ENCODE results near the gene WDR31.
"Not testable (repeated sequence)": the region's sequence is repeated elsewhere in the genome, so short reads cannot be mapped to it uniquely, and the experiment has no call there.

WDR31 gene

DNA sequence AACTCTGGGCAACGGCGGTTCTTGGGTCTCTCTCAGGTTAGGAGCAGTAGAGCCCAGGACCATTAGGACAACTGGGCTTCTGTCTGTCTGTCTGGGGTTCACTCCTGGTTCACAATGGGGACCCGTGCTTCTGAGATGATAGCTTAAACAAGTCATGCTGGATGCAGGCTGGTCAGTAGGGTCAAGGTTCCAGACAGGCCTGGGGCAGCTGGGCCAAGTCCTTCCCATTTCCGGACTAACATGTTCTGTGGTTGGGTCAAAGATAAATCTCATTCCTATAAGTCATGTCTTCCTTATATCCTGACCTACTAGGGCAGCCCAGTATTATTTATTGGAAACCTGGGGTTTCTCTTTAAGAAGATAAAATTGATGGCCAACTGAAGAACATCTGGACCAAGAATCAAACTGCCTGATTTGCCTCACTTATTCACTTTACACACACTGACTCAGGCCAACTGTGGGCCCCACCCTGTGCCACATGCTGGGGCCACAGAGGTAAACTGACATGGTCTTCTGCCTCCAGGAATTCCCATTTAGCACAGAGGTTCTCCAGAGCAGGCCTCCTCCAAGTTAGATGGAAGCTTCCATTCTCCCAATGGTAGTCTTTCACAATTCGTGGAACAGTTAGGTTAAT, 28.4 kb upstream of the WDR31 start:
- no peak for DNase-seq

GRCh38 chr9:113365652-113366051, 25.6 kb upstream of the WDR31 start:
- DNase-seq: not testable (repeated sequence)

- no peak for DNase-seq
These were observed 24.9 kb upstream of the WDR31 start for GRCh38 chr9:113364951-113365350.

GRCh38 chr9:113363336-113363735, 23.3 kb upstream of the WDR31 start:
- DNase-seq: no peak

- DNase-seq: no peak
These were observed 21.4 kb upstream of the WDR31 start for GRCh38 chr9:113361304-113362018.

DNA sequence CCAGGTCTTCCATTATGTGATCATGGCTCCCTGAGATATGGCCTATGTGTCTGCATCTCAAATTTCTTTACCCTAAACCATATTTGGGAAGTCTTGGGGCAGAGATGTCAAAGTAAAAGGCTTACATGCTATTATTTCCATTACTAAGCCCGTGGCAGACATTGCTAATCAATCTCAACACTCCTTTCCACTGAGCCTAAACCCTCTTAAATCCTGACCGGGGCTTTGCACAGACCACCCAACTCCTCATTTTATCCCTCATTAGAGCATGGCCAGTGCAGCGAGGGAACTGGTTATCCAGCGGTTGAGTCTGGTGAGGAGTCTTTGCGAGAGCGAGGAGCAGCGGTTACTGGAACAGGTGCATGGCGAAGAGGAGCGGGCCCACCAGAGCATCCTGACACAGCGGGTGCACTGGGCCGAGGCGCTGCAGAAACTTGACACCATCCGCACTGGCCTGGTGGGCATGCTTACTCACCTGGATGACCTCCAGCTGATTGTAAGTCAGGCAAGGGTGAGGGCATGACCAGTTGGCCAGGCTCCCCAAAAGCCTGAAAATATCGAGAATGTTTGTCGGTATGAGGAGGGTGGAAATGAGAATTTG, 20.3 kb upstream of the WDR31 start:
- DNase-seq: no peak

DNA sequence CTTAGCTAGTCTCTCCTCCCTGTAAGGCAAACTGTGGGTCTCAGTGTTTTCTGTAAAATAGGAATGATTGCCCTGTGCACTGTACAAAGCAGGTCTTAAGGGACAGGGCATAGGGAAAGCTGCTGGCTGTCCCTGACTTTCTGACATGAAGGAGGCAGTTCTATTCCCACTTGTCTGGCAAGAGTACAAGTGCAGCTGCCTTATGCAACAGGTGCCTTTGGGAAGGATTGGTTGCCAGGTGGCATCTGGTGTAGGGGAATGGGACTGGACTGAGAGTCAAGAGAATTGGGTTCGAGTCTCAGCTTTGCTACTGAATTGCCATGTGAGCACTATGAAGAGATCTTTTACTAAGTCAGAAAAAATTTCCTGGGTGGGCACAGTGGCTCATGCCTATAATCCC, 19.3 kb upstream of the WDR31 start:
- DNase-seq: no peak

- no peak for DNase-seq
These were observed 16.7 kb upstream of the WDR31 start for GRCh38 chr9:113356686-113357292.

GRCh38 chr9:113355040-113355596, 15.0 kb upstream of the WDR31 start:
- DNase-seq: no peak

GRCh38 chr9:113352411-113352810, 12.3 kb upstream of the WDR31 start:
- no peak for DNase-seq

- DNase-seq: no peak
These were observed 11.9 kb upstream of the WDR31 start for GRCh38 chr9:113352006-113352405.

- no peak for DNase-seq
These were observed 10.9 kb upstream of the WDR31 start for GRCh38 chr9:113350937-113351336.

DNA sequence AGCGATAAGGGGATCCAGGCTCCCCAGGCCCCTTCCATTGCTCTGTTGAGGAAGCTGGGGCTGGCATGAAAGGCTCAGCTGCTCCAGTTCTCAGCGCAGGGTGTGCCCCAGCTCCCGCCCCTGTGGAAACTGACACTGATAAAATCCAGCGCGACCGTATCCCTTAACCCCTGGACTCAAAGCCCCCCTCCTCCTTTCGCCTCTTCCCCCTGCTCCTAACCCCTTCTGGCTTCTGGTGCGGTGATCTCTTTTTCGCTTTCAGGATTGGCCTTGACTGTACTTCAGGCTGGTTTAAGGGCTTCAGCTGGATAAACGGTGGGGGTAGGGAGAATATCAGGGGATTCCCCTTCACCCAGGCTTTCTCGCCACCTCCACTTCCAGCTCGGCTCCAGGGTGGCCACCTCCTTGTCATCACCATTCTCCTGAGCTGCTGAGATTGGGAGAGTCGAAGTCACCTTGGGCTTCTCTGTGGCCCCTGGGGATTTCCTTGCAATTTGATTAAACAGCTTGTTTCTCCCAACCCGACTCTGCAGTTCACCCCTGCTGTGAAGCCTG, 10.1 kb upstream of the WDR31 start:
- DNase-seq: peak; percentile 14

GRCh38 chr9:113349445-113350094, 9.5 kb upstream of the WDR31 start, which contains the start of gene BSPRY:
Gene BSPRY, plus strand, starts transcription at chr9:113349541. Its CDS starts 39 bp downstream, at chr9:113349580.
- no peak for DNase-seq

DNA sequence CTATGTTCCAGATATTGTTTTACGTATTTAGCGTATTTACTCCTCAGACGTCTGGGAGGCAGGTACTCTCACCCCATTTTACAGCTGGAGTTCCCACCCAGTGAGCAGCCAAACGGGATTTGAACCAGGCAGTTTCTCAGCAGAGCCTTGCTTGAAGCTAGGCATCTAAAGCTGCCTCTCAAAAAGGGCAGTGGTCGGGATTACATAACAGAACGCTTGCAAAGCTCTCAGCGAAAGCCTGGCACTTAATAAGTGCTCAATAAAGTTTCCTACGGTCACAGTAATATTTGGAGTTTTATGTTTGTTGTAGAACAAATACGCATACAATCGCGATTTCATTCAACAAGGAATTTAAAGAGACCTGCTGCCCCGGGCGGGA, 9.0 kb upstream of the WDR31 start:
- DNase-seq: no peak

- no peak for DNase-seq
These were observed 8.4 kb upstream of the WDR31 start for GRCh38 chr9:113348437-113348836.

DNA sequence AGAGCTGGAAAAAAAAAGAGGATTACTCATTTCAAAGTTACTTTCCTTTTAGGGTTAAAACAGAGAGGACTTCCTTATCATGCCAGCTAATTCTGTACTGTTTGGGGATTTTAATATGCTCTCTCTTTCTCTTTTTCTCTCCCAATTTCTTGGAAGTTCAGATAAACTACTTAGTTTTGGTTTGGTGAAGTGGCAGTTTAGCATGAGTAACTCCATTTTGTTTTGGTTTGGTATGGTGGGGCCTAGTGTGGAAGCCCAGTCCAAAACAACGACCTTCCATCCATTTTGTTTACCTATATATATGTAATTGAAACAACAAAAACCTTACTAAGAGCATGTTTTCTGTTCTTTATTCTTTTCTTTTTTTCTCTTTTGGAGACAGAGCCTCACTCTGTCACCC, 5.6 kb upstream of the WDR31 start:
- DNase-seq: no peak

DNA sequence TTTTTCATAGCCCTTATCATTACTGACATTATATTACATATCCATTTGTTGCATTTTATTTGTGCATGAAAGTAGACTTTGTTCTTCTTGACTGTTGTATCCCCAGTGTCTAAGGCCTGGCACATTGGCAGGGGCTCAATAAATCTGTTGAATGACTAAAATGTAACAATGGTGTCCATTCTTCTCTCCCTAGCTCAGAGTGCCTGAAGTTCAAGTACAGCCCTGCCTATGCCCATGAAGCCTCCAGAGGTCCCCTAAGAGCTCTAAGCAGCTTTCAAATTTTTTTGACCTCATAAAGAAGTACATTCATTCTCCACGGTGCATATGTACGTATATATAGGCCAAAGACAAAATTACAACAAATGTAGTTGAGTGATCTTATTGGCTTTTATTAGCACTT, 5.1 kb upstream of the WDR31 start:
- DNase-seq: no peak

DNA sequence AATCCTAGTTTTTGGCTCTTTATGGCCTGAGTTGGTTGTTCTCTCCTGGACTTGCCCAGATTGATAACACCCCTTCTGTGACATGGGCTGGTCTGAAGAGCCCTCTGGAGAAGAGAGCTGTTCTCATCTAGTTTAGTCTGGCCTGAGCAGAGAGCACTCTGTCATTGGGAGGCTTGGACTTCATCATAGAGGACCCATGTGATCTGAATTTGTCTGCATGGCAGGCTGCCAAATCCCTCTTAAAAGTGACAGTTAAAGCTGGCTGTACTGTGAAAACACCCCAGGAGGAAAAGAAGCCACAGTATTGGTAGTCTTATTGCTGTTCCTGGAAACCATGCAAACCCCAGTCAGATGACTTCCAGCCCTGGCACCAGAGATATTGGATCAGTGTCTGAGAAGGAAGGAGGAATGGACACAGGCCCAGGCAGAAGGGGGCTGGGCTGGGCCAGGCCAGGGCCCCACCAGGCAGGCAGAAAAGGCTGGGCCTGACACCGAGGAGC, 3.7 kb upstream of the WDR31 start:
- peak; percentile 68 for DNase-seq

DNA sequence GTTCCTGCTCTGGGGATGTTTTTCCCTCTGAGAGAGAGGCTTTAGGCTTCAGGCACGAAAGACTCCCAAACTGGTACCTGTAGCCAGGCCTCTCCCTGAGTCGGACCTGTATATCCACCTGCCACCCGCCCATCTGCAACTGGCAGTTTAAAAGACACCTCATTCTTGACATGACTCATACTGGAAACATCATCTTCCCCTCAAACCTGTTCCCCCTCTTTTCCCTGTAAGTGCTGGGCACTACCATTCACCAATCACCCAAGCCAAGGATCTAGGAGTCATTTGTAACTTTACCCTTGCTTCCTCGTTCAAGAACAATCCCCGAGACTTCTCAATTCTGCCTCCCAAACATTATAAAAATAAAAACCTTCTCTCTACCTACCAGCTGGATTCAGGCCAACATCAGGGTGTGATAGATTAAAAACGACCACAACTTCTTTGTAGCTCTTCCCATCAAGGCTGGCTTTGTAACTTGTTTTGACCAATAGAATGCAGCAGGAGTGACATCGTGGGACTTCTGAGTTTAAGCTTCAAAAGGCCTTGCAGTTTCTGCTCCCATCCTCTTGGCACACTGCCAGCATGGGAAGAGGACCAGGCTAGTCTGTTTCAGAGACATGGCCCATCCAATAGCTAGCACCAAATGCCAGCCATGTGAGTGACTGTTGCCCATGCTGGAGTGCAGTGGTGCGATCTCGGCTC, 1.8 kb upstream of the WDR31 start:
- DNase-seq: no peak

GRCh38 chr9:113337714-113338113, 2.4 kb downstream of the WDR31 start:
- DNase-seq: no peak

- no peak for DNase-seq
These were observed 8.3 kb downstream of the WDR31 start for GRCh38 chr9:113331780-113332179.
